Coronary artery (tissue), 2 donors: ENCODE data around the gene CSTF1.
"Not testable (repeated sequence)": the region's sequence is repeated elsewhere in the genome, so short reads cannot be mapped to it uniquely, and the experiment has no call there.

Experiments
- DNase-seq: peaks from one replicate; pipeline ENCODE4 v3.0.0-alpha.2; 2017; ENCODE audit warnings: low spot score
- H3K27ac ChIP-seq, 2 donors: fragments of 200-600 bp; sonication (generic); one replicate each; pipeline ENCODE4 v1.5.1; 2016 to 2019
- H3K4me3 ChIP-seq: fragments of 200-600 bp; sonication (generic); 2 replicates; pipeline ENCODE4 v1.5.1; 2016; ENCODE audit warnings: mild to moderate bottlenecking, moderate library complexity
- TF ChIP-seq, protein P1 (sequence below): fragments of 200-600 bp; sonication (generic); IDR thresholded peaks from one replicate; pipeline ENCODE4 v1.5.1; 2019; ENCODE audit warnings: antibody characterized with exemption

The CSTF1 gene

GRCh38 chr20:56389807-56390206 is 2.6 kb upstream of the CSTF1 start:
- no peak for DNase-seq
- TF ChIP-seq, protein P1, sequence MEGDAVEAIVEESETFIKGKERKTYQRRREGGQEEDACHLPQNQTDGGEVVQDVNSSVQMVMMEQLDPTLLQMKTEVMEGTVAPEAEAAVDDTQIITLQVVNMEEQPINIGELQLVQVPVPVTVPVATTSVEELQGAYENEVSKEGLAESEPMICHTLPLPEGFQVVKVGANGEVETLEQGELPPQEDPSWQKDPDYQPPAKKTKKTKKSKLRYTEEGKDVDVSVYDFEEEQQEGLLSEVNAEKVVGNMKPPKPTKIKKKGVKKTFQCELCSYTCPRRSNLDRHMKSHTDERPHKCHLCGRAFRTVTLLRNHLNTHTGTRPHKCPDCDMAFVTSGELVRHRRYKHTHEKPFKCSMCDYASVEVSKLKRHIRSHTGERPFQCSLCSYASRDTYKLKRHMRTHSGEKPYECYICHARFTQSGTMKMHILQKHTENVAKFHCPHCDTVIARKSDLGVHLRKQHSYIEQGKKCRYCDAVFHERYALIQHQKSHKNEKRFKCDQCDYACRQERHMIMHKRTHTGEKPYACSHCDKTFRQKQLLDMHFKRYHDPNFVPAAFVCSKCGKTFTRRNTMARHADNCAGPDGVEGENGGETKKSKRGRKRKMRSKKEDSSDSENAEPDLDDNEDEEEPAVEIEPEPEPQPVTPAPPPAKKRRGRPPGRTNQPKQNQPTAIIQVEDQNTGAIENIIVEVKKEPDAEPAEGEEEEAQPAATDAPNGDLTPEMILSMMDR, result no peak
- Histone ChIP-seq H3K27ac (no peak overlapping the region), H3K4me3 (no peak overlapping the region)

DNA sequence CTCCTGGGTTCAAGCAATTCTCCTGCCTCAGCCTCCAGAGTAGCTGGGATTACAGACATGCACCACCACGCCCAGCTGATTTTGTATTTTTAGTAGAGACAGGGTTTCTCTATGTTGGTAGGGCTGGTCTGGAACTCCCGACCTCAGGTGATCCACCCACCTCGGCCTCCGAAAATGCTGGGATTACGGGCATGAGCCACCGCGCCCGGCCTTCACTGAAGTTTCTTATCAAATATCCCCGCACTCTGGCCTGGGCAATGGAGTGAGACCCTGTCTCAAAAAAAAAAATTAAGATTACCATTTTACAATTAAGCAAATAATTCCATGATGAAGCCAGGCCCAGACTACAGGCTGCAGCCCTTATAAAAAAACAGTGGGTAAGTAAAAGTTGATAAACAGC is 2.0 kb upstream of the CSTF1 start:
- not testable (repeated sequence) for DNase-seq, H3K4me3 ChIP-seq, H3K27ac ChIP-seq

DNA sequence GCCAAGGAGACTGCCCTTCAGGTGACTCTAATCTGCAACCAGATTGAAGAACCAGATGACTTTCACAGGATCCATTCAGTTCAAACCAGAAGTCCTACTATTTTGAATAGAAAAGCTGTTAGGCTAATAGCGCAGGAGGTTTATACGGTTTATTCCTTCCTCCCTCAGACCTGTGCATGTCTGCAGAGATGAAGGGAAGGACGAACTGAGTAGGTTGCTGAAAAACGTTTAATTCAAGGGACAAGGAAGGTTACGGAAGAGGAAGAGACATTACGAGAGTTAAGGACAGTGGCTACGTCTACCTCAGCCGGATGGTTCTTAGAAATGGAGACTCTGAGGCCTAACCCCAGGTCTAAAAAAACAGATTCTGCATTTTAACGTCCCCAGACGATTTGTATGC is 1.4 kb upstream of the CSTF1 start:
- H3K4me3 ChIP-seq, result peak overlapping the region; percentile 71
- TF ChIP-seq, protein P1, result no peak
- no peak for DNase-seq
- no peak overlapping the region for H3K27ac ChIP-seq

DNA sequence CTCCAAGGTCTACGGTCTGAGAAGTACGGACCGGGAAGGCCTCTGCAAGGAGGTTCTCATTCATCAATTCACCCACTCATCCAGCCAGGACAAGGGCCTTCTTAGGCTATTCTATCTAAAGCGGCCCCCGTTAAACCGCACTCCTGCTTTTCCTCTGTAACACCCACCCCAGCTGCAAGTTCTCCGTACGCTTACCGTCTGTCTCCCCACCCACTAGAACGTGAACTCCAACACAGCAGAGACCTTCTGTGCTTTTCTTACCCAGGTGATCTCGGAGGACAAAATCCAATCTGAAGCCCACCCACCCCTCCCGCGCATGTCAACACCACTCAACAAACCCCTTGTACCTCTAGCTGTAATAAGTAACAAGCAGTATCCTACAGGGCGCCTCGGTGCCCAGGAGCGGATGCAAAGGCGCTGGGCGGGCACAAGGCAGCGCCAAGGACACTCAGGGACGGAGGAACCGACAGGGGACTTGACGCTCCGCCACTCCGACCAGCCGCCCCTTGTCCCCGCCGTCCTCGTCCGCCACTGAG is 781 bp upstream of the CSTF1 start:
- H3K27ac ChIP-seq, result peak overlapping the region; percentile 76 to 82
- peak overlapping the region; percentile 71 for H3K4me3 ChIP-seq
- no peak for DNase-seq
- TF ChIP-seq, protein P1, result no peak

DNA sequence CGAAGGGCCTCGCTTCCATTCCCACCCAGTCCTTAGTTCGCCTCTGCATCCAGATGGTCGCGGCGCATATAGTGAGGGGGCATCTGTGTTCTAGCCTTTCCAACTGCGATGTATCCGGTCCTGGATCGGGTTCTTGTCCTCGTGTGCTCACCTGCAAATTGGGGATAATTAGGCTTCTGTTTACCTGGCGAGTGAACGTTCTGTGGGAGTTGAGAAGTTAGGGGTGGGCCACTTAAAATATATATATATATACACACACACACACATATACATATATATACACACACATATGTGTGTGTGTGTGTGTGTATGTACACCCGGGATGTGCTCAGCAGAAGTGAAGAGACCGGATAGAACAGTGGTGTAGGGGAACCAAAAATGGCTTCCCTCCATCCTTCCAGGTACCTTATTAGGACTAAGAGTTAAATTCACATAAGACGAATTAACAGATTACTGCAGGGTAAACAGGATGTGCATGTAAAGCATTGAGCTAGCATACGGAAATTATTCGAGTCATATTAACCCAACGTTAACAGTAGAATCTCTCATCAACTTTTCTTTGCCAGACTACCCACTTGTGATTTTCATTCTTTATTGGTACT is 537 bp downstream of the CSTF1 start:
- TF ChIP-seq, protein P1, result no peak
- Histone ChIP-seq H3K4me3 (peak overlapping the region; percentile 71), H3K27ac (peak overlapping the region; percentile 76 to 82)
- no peak for DNase-seq

- peak overlapping the region; percentile 71 for H3K4me3 ChIP-seq
These were observed 1.2 kb downstream of the CSTF1 start for GRCh38 chr20:56393653-56394052.

GRCh38 chr20:56395166-56395565 is 2.7 kb downstream of the CSTF1 start:
- TF ChIP-seq, protein P1, result no peak
- H3K4me3 ChIP-seq, result no peak overlapping the region
- no peak overlapping the region for H3K27ac ChIP-seq
- no peak for DNase-seq

More at GRCh38 chr20:56393653-56394052, 1.2 kb downstream of the CSTF1 start:
- no peak for DNase-seq
- H3K27ac ChIP-seq, result no peak overlapping the region
- TF ChIP-seq, protein P1, result no peak
